Iris pigment epithelial cell (primary cell): ENCODE results near the gene DUOX2.
A peak's percentile ranks its signal among the peaks of the same experiment; 100 is the strongest.
"Not testable (repeated sequence)": the region's sequence is repeated elsewhere in the genome, so short reads cannot be mapped to it uniquely, and the experiment has no call there.

Source experiments
- DNase-seq: peaks from one replicate; pipeline ENCODE4 v3.0.0-alpha.2; 2011; ENCODE audit warnings: low read depth

DUOX2 gene

GRCh38 chr15:45138814-45139765, 25.1 kb upstream of the DUOX2 start:
- no peak for DNase-seq

DNA sequence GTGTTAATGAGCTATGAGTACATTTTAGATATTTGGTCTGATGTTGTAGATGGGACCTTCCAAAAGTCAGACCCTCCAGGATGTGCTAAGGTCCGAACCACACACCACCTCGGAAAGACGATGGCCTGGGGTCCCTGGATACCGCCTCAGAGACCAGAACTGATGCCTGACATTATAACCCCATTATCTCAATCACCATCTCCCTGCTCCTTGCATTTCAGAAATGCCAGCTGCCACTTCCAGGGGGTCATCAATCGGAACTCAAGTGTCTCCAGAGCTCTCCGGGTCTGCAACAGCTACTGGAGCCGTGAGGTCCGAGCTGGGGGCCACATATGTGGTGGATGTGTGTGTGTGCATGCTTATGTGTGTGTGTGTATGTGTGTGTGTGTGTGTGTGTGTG, 23.7 kb upstream of the DUOX2 start:
- DNase-seq: no peak

DNA sequence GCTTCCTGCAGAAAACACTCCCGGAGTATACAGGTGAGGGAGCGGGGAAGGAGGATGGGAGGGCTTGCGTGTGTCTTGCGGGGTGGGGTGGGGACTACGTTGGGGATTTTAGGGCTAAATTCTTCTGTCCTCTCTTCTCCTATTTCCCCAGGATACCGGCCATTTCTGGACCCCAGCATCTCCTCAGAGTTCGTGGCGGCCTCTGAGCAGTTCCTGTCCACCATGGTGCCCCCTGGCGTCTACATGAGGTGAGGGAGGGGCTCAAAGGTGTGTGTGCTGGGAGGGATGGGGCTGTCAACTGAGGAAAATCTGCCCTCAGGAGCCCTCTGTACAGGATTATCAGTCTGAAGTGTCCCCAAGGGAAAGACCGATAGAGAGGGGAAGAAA, 22.4 kb upstream of the DUOX2 start:
- no peak for DNase-seq

DNA sequence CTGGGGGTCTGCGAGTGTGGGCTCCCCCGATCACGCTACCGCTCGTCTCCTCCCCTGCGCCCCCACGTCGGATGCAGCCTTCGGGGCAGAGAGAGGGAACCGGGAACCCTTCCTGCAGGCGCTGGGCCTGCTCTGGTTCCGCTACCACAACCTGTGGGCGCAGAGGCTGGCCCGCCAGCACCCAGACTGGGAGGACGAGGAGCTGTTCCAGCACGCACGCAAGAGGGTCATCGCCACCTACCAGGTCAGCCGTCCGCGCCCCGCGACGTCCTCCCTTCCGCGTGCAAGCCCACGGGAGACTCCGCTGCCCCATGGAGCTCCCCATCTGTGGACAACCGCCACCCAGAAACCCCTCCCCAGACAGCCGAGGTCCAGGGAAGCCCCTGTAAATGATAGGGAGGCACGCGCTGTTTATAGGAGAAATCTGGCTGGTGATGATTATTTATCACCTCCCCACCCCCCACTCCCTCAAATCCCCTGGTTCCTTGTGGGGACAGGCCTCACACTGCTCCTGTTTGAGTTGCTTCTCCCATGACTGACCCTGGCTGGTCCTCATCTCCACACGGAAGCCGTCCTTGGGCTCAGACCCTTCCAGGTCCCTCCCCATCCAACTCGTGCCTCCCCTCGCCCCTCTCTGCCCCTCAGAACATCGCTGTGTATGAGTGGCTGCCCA, 21.9 kb upstream of the DUOX2 start:
- DNase-seq: not testable (repeated sequence)

GRCh38 chr15:45134682-45135604, 21.0 kb upstream of the DUOX2 start:
- no peak for DNase-seq

GRCh38 chr15:45134046-45134445, 20.1 kb upstream of the DUOX2 start:
- no peak for DNase-seq

DNA sequence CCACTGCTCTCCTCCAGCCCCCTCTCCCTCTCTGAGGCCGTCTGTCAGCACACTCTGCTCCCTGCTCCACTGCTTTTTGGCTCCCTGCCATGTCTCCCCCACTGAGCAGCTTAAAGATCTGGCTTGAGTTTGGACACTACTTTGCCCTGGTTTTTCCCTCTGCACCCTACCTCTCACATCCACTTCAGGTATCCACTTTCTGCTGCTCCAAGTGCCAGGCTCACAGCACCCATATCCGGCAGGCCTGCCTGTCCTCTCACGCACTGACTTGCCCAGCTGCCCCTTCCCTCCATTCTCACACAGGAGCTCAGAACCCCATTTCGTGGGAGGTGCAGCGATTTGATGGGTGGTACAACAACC, 19.6 kb upstream of the DUOX2 start:
- no peak for DNase-seq

GRCh38 chr15:45132844-45133560, 19.0 kb upstream of the DUOX2 start:
- DNase-seq: no peak

DNA sequence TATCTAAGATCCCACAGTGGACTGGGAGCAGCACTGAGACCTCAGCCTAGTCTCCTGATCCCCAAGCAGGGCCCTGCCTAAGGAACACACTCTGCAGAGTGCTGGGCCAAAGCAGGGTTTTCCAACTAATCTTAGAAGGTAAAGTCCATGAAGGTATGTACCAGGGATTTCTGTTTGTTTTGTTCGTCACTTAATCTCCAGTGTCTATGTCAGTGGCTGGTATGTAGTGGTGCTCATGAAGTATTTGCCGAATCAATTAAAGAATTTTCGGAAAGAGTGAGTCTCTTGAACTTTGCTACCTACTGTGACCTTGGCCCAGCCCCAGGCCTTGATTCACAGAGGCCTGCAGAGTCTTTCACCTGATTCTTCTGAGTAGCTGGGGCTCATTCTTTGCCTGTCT, 17.5 kb upstream of the DUOX2 start:
- DNase-seq: no peak

- no peak for DNase-seq
Observed at GRCh38 chr15:45130291-45131000, 16.5 kb upstream of the DUOX2 start.

GRCh38 chr15:45129651-45130129, 15.7 kb upstream of the DUOX2 start, which contains the start of the genes DUOX1 and DUOXA1:
Gene DUOX1 (plus strand): TSS chr15:45129994. CDS start chr15:45131967, 1,973 bp downstream.
Gene DUOXA1 (minus strand): TSS chr15:45129879. CDS start chr15:45123014, 6,865 bp downstream.
- no peak for DNase-seq

DNA sequence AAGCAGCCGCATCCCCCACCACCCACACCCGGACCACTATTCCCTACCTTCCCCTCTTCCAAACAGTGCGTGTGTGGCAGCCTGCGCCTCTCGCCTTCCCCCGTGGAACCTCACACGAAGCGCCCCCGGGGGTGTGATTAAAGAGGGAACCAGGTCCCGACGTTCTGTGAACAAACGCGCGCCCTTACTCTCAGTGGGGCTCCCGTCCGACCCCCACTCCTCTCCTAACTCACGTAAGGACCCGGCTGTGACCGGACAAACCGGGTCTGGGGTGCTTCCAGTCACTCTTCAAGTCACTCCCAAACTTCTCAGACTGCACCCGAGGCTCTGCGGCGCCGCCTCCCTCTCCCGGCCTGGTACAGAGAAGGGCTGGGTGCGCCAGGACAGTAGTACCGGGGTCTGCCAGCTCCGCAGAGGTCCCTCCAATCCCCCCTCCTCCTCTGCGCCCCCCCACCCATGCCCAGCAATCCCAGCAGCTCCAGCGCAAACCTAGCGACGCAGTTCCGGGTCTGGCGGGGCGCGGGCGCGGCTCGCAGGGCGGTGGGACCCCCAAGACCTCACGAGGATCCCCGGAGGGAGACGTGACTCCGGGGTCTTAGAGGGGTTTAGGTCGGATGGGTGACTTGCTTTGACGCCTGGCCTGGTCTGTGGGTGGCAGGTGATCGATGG, 15.1 kb upstream of the DUOX2 start:
- DNase-seq: no peak

GRCh38 chr15:45126535-45127158, 12.7 kb upstream of the DUOX2 start:
- peak; percentile 31 for DNase-seq

DNA sequence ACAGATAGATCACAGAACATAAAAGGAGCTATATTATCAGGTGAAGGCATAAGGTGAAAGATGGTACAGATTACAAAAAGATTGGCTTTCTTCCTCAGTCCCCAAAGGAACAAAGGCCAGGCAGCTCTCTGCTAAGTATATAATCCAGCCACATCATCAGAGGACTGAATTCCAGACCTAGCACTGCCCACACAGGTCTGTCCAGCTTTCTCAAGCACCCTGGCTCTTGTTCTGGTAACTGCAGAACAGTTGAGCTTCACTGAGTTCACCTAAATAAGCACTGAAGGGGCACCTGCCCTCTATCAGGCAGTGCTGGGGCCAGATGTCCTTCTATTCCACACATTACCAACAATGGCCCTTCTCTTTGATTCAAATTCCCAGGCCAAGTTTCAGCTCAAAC, 9.4 kb upstream of the DUOX2 start:
- DNase-seq: no peak

- no peak for DNase-seq
Observed at GRCh38 chr15:45122719-45123118, 8.7 kb upstream of the DUOX2 start.

DNA sequence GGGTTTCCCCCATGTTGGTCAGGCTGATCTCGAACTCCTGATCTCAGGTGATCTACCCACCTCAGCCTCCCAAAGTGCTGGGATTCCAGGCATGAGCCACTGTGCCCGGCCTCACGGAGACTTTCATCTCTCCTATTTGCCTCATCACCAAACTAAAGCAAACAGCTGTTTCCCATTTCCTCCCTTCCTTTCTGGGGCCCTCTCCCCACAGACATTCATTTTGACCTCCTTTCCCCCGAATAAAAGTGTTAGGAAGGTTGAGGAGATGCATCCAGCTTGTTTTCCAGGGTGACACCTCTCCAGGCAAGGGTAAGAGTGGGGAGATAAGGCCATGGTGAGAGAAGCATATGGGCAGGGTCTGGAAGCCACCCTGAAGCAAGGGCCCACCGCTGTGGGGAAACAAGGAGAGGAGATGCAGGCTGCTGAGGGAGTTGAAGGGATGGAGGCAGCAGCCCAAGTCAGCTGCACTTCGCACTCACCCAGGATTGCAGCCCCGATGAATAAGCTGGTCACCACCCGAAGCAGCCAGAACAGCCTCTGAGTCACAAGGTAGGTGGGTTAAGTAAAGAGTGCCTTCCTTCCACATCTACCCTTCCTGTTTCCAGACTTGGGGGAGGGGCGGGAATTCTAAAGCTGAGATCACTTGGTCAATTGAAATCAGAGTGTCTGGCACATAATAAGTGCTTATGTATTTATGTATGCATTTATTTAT, 7.9 kb upstream of the DUOX2 start:
- peak; percentile 89 for DNase-seq

DNA sequence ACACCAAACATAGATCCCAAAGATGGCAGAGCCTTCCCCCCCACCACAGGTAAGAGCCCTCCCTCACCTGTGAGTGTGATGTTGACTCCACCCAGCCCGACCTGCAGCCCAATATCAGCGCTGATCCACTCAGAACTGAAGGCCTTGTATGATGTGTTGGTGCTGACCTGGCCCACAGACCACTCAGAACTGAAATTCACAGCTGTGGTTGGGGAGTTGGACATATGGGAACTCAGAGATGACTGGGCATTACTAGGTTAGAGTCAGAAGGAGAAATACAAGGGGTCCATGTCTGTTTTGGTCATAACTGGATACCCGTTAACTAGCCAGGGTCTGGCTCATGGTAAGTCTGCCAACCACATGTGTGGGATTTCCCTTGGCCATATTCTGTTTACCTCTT, 7.0 kb upstream of the DUOX2 start:
- no peak for DNase-seq

GRCh38 chr15:45120081-45120972, 6.4 kb upstream of the DUOX2 start:
- DNase-seq: no peak
